ENCODE data around the gene PRRT2. TPM values are rescaled to one million over a fixed set of nuclear protein-coding genes. Genes with fewer than 3 reads are reported as not detected.

PRRT2 gene
- total RNA-seq, 2 donors from 2014 or later, result 8.2 to 15.7 TPM

GRCh38 chr16:29802416-29802935, 9.5 kb upstream of the PRRT2 start:
- H3K9me3 ChIP-seq (ENCODE audit: control insufficient read depth, low read length), result no peaks in the 10 kb centered on the region
- no peaks in the 10 kb centered on the region for H3K27me3 ChIP-seq (ENCODE audit: control insufficient read depth, insufficient read depth, low read length, poor library complexity, severe bottlenecking)
- Mint-ChIP-seq H3K36me3 (ENCODE audit: low read depth) (peaks cover 50% of the 10 kb centered on the region), H3K4me3 (no peak overlapping the region), H3K9me3 (no peaks in the 10 kb centered on the region), H3K27me3 (ENCODE audit: insufficient read depth) (no peaks in the 10 kb centered on the region), H3K27ac (no peak overlapping the region), H3K4me1 (peaks cover 19% of the 10 kb centered on the region)
- WGBS, 2 experiments (ENCODE audit: insufficient coverage in 1 of 2, insufficient read length in 1 of 2), result 96 to 100% methylated on average over 6 to 8 of the region's 8 CpGs
- no peak overlapping the region for H3K9ac ChIP-seq (ENCODE audit: extremely low read depth, low read length, poor library complexity, severe bottlenecking)
- no peak overlapping the region for H3K27ac ChIP-seq (ENCODE audit: low read depth, low read length)
- TF ChIP-seq CTCF (conservative IDR thresholded peaks at IDR 0.05), result no peak
- no peak for DNase-seq
- H3K36me3 ChIP-seq (ENCODE audit: control insufficient read depth, insufficient read depth, low read length), result peaks cover 62% of the 10 kb centered on the region
- H3K4me1 ChIP-seq (ENCODE audit: control insufficient read depth, insufficient read depth, low read length), result no peaks in the 10 kb centered on the region
- H3K4me3 ChIP-seq (ENCODE audit: low read length), result no peak overlapping the region

GRCh38 chr16:29804020-29804419, 8.0 kb upstream of the PRRT2 start:
- peaks cover 11% of the 10 kb centered on the region for H3K4me1 ChIP-seq (ENCODE audit: control insufficient read depth, insufficient read depth, low read length)
- no peaks in the 10 kb centered on the region for H3K27me3 ChIP-seq (ENCODE audit: control insufficient read depth, insufficient read depth, low read length, poor library complexity, severe bottlenecking)
- TF ChIP-seq CTCF (conservative IDR thresholded peaks at IDR 0.05), result no peak
- no peaks in the 10 kb centered on the region for H3K9me3 Mint-ChIP-seq
- H3K27ac ChIP-seq (ENCODE audit: low read depth, low read length), result no peak overlapping the region
- no peaks in the 10 kb centered on the region for H3K27me3 Mint-ChIP-seq (ENCODE audit: insufficient read depth)
- H3K9me3 ChIP-seq (ENCODE audit: control insufficient read depth, low read length), result no peaks in the 10 kb centered on the region
- peak overlapping the region; percentile 42 for H3K27ac Mint-ChIP-seq
- peak overlapping the region; percentile 92 for H3K4me3 Mint-ChIP-seq
- H3K36me3 ChIP-seq (ENCODE audit: control insufficient read depth, insufficient read depth, low read length), result peaks cover 57% of the 10 kb centered on the region
- no peak for DNase-seq
- peaks cover 50% of the 10 kb centered on the region for H3K36me3 Mint-ChIP-seq (ENCODE audit: low read depth)
- no peak overlapping the region for H3K4me3 ChIP-seq (ENCODE audit: low read length)
- H3K9ac ChIP-seq (ENCODE audit: extremely low read depth, low read length, poor library complexity, severe bottlenecking), result no peak overlapping the region
- H3K4me1 Mint-ChIP-seq, result peaks cover 27% of the 10 kb centered on the region
- 89 to 95% methylated on average over 5 to 7 of the region's 8 CpGs for WGBS, 2 experiments (ENCODE audit: insufficient coverage in 1 of 2, insufficient read length in 1 of 2)

GRCh38 chr16:29804455-29805231, 7.3 kb upstream of the PRRT2 start:
- no peaks in the 10 kb centered on the region for H3K9me3 Mint-ChIP-seq
- peak; percentile 71 for DNase-seq
- Histone ChIP-seq H3K9ac (ENCODE audit: extremely low read depth, low read length, poor library complexity, severe bottlenecking) (peak overlapping the region; percentile 61), H3K9me3 (ENCODE audit: control insufficient read depth, low read length) (no peaks in the 10 kb centered on the region), H3K4me3 (ENCODE audit: low read length) (peak overlapping the region; percentile 80), H3K27ac (ENCODE audit: low read depth, low read length) (peak overlapping the region; percentile 83), H3K4me1 (ENCODE audit: control insufficient read depth, insufficient read depth, low read length) (peaks cover 17% of the 10 kb centered on the region), H3K27me3 (ENCODE audit: control insufficient read depth, insufficient read depth, low read length, poor library complexity, severe bottlenecking) (no peaks in the 10 kb centered on the region), H3K36me3 (ENCODE audit: control insufficient read depth, insufficient read depth, low read length) (peaks cover 55% of the 10 kb centered on the region)
- H3K27ac Mint-ChIP-seq, result peak overlapping the region; percentile 100
- peak overlapping the region; percentile 92 for H3K4me3 Mint-ChIP-seq
- TF ChIP-seq CTCF (conservative IDR thresholded peaks at IDR 0.05), result no peak
- H3K27me3 Mint-ChIP-seq (ENCODE audit: insufficient read depth), result no peaks in the 10 kb centered on the region
- WGBS, 2 experiments (ENCODE audit: insufficient coverage in 1 of 2, insufficient read length in 1 of 2), result 33 to 42% methylated on average over 18 to 26 of the region's 26 CpGs
- peaks cover 45% of the 10 kb centered on the region for H3K36me3 Mint-ChIP-seq (ENCODE audit: low read depth)
- H3K4me1 Mint-ChIP-seq, result peaks cover 29% of the 10 kb centered on the region

Measured in endodermal cell (in vitro differentiated cells).